Activated T-cell treated with anti-CD3 and anti-CD28 coated beads, Interleukin-2, amount 50 U/mL, for 4 hours (primary cell): Measurements from ENCODE around the gene PHPT1. TPM values are rescaled to one million over a fixed set of nuclear protein-coding genes. Genes with fewer than 3 reads are reported as not detected.

Experiments used
- ATAC-seq, 2 donors: fragments of 200-7000 bp; cut with Tn5 transposase; one replicate each; pipeline ENCODE4 v1.10.0; 2021
- DNase-seq: peaks from one replicate; pipeline ENCODE4 v3.0.0-alpha.2; 2020
- H3K27me3 Mint-ChIP-seq: one replicate; pipeline ENCODE4 v1.8.0; 2021; ENCODE audit warnings: low read depth, mixed read lengths
- H3K36me3 Mint-ChIP-seq: one replicate; pipeline ENCODE4 v1.8.0; 2022; ENCODE audit warnings: mixed read lengths; ENCODE audit not compliant: insufficient read depth
- H3K4me1 Mint-ChIP-seq: one replicate; pipeline ENCODE4 v1.8.0; 2021; ENCODE audit warnings: low read depth, mixed read lengths
- H3K4me3 Mint-ChIP-seq: one replicate; pipeline ENCODE4 v1.8.0; 2021; ENCODE audit warnings: mild to moderate bottlenecking, moderate library complexity, mixed read lengths
- H3K9me3 Mint-ChIP-seq: one replicate; pipeline ENCODE4 v1.8.0; 2021; ENCODE audit warnings: mixed read lengths
- total RNA-seq, 3 donors: library from RNA; stranded (reverse); gene quantifications; one replicate each; pipeline ENCODE4 v1.2.1, GENCODE V29; 2021

The PHPT1 gene
- total RNA-seq, 3 donors from 2014 or later: 112 to 120 (median 119) TPM

DNA sequence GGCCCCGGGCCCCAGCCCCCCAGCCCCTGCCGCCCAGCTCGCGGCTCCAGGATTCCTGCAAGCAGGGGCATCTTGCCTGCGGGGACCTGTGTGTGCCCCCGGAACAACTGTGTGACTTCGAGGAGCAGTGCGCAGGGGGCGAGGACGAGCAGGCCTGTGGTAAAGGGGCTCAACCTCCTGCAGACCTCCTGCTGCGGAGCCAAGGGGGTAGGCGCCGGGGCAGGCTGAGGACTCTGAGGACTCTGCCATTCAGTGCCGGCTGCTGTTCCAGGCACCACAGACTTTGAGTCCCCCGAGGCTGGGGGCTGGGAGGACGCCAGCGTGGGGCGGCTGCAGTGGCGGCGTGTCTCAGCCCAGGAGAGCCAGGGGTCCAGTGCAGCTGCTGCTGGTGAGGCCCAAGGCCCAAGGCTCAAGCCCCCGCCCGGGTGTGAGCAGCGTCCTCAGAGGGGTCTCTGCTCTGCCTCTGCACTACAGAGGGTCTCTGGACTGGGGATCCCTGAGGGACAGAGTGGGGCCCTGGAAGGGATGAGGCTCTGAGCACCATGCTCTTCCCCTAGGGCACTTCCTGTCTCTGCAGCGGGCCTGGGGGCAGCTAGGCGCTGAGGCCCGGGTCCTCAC is 6.4 kb downstream of the PHPT1 start:
- H3K27me3 Mint-ChIP-seq: no peaks in the 10 kb centered on the region
- no peaks in the 10 kb centered on the region for H3K36me3 Mint-ChIP-seq
- H3K9me3 Mint-ChIP-seq: no peaks in the 10 kb centered on the region
- no peak for DNase-seq
- no peak overlapping the region for H3K4me3 Mint-ChIP-seq
- H3K4me1 Mint-ChIP-seq: no peaks in the 10 kb centered on the region
- no peak for ATAC-seq

DNA sequence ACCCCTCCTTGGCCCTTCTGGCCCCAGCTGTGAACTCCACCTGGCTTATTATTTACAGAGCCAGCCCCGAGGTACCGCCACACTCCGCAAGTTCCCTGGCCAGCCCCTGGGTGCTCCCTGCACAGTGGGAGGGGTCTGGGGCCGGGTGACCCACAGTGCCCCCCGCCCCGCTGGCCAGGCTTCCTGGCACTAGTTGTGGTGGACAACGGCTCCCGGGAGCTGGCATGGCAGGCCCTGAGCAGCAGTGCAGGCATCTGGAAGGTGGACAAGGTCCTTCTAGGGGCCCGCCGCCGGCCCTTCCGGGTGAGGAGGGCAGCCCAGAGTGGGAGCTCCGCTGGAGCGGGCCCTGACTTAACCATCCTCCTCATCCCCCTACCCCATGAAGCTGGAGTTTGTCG is 6.9 kb downstream of the PHPT1 start:
- Mint-ChIP-seq H3K4me1 (no peaks in the 10 kb centered on the region), H3K9me3 (no peaks in the 10 kb centered on the region), H3K4me3 (no peak overlapping the region), H3K36me3 (no peaks in the 10 kb centered on the region), H3K27me3 (no peaks in the 10 kb centered on the region)
- DNase-seq (no peak), ATAC-seq (no peak)

DNA sequence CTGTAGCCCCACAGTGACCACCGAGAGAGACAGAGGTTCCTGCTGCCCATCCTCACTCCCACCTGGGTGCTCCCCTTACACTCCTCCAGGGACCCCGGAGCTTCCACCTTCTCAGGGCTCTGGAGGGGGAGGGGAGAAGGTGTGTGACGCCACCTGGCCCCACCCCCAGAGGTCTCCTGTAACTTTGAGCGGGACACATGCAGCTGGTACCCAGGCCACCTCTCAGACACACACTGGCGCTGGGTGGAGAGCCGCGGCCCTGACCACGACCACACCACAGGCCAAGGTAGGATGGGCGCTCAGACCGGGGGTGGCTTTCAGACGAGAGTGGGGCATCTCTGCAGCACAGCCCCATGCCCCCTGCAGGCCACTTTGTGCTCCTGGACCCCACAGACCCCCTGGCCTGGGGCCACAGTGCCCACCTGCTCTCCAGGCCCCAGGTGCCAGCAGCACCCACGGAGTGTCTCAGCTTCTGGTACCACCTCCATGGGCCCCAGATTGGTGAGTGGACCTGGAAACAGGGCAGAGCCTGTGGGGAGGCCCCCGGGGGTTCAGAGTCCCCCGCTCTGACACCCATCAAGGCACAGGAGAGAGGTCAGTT is 7.4 kb downstream of the PHPT1 start:
- no peaks in the 10 kb centered on the region for H3K4me1 Mint-ChIP-seq
- no peaks in the 10 kb centered on the region for H3K27me3 Mint-ChIP-seq
- DNase-seq (no peak), ATAC-seq (no peak)
- no peak overlapping the region for H3K4me3 Mint-ChIP-seq
- H3K9me3 Mint-ChIP-seq: no peaks in the 10 kb centered on the region
- no peaks in the 10 kb centered on the region for H3K36me3 Mint-ChIP-seq

DNA sequence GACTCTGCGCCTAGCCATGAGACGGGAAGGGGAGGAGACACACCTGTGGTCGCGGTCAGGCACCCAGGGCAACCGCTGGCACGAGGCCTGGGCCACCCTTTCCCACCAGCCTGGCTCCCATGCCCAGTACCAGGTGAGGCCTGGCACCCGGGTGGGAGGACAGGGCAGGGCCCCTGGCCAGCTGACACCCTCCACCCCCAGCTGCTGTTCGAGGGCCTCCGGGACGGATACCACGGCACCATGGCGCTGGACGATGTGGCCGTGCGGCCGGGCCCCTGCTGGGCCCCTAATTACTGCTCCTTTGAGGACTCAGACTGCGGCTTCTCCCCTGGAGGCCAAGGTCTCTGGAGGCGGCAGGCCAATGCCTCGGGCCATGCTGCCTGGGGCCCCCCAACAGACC is 8.0 kb downstream of the PHPT1 start:
- Mint-ChIP-seq H3K27me3 (no peaks in the 10 kb centered on the region), H3K4me3 (no peak overlapping the region), H3K36me3 (no peaks in the 10 kb centered on the region), H3K9me3 (no peaks in the 10 kb centered on the region), H3K4me1 (no peaks in the 10 kb centered on the region)
- ATAC-seq (no peak), DNase-seq (no peak)

DNA sequence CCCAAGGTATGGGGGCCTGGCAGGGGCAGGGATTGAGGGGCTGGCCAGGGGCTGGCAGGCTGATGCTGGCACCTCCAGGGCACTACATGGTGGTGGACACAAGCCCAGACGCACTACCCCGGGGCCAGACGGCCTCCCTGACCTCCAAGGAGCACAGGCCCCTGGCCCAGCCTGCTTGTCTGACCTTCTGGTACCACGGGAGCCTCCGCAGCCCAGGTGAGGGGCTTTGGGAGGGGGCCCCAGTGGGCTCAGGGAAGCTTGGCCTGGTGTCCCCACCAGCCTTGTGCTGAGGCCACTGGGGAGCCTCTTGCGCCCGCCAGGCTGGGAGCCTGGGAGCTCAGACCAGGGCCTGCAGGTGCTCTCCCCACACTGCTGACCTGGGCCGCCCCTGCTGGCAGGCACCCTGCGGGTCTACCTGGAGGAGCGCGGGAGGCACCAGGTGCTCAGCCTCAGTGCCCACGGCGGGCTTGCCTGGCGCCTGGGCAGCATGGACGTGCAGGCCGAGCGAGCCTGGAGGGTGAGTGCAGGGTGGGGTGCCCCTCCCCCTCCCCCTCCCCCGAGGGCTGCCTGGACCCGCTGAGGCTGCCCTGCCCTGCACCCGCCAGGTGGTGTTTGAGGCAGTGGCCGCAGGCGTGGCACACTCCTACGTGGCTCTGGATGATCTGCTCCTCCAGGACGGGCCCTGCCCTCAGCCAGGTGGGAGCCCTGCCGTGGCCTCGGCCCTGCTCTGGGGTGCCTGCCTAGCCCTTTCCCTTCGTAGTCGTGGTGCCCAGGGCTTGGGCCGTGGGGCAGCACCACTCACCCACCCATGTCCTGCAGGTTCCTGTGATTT is 8.6 kb downstream of the PHPT1 start:
- H3K9me3 Mint-ChIP-seq: no peaks in the 10 kb centered on the region
- no peak overlapping the region for H3K4me3 Mint-ChIP-seq
- H3K36me3 Mint-ChIP-seq: peaks cover 1% of the 10 kb centered on the region
- H3K27me3 Mint-ChIP-seq: no peaks in the 10 kb centered on the region
- no peak for DNase-seq
- no peaks in the 10 kb centered on the region for H3K4me1 Mint-ChIP-seq
- ATAC-seq: no peak

DNA sequence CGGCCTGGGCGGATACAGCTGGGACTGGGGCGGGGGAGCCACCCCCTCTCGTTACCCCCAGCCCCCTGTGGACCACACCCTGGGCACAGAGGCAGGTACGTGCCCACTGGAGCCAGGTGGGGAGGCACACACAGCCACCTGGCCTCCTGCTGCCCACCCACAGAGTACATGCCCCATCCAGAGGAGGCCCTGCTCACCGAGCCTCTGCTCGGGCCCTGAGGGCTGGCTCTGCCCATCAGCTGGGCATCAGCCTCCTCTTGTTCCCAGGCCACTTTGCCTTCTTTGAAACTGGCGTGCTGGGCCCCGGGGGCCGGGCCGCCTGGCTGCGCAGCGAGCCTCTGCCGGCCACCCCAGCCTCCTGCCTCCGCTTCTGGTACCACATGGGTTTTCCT is 9.2 kb downstream of the PHPT1 start:
- H3K36me3 Mint-ChIP-seq: peaks cover 3% of the 10 kb centered on the region
- H3K9me3 Mint-ChIP-seq: no peaks in the 10 kb centered on the region
- H3K4me3 Mint-ChIP-seq: no peak overlapping the region
- no peaks in the 10 kb centered on the region for H3K27me3 Mint-ChIP-seq
- H3K4me1 Mint-ChIP-seq: no peaks in the 10 kb centered on the region
- DNase-seq (no peak), ATAC-seq (no peak)

DNA sequence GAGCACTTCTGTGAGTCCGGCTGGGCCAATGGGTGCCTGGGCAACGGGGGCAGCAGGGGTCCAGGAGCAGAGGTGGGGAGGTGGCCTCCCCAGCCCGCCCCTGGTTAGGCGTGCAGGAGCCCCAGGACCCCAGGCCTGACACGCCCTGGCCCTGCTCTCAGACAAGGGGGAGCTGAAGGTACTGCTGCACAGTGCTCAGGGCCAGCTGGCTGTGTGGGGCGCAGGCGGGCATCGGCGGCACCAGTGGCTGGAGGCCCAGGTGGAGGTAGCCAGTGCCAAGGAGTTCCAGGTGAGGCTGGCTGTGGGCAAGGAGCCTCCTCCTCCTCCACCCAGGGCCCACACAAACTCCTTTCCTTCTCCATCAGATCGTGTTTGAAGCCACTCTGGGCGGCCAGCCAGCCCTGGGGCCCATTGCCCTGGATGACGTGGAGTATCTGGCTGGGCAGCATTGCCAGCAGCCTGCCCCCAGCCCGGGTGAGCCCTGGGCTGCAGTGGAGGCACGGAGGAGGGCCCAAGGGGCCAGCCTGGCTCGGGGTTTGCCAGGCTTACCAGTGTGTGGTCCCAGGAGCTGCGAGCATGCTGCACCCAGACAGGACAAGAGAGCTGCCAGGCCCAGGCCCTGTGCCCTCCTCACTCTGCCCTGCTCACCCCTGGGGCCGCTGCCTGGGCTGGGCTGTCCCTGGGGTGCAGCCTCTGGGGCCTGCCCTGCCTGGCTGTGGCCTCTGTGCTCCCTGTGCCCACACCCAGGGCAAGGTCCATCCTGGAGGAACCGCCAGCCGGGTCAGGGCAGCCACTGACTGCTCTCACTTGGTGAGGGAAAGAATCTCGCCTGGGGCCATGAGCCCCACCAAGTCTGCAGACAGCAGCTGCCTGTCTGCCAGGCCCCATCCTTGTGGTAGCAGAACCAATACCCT is 9.9 kb downstream of the PHPT1 start:
- Mint-ChIP-seq H3K4me3 (no peak overlapping the region), H3K36me3 (peaks cover 6% of the 10 kb centered on the region), H3K27me3 (no peaks in the 10 kb centered on the region), H3K4me1 (peaks cover 5% of the 10 kb centered on the region), H3K9me3 (no peaks in the 10 kb centered on the region)
- ATAC-seq (no peak), DNase-seq (no peak)

DNA sequence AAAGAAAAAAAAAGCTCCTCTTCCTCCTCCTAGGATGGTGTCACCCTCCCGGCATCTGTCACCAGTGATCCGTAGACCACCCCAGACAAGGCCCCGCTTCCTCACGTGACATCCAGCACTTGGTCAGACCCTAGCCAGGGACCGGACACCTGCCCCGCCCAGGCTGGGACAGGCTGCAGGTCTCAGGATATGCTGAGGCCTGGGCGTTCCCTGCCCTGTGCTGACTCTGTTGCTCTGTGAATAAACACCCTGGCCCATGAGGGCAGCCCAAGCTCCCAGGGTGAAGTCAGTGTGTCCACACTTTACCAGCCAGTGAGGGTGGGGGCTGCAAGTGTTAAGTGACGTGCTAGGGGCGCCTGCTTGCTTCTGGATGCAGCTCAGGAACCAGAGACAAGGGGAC is 11.3 kb downstream of the PHPT1 start:
- Mint-ChIP-seq H3K4me3 (no peak overlapping the region), H3K27me3 (no peaks in the 10 kb centered on the region), H3K9me3 (no peaks in the 10 kb centered on the region), H3K36me3 (peaks cover 6% of the 10 kb centered on the region), H3K4me1 (peaks cover 12% of the 10 kb centered on the region)
- no peak for ATAC-seq
- no peak for DNase-seq

DNA sequence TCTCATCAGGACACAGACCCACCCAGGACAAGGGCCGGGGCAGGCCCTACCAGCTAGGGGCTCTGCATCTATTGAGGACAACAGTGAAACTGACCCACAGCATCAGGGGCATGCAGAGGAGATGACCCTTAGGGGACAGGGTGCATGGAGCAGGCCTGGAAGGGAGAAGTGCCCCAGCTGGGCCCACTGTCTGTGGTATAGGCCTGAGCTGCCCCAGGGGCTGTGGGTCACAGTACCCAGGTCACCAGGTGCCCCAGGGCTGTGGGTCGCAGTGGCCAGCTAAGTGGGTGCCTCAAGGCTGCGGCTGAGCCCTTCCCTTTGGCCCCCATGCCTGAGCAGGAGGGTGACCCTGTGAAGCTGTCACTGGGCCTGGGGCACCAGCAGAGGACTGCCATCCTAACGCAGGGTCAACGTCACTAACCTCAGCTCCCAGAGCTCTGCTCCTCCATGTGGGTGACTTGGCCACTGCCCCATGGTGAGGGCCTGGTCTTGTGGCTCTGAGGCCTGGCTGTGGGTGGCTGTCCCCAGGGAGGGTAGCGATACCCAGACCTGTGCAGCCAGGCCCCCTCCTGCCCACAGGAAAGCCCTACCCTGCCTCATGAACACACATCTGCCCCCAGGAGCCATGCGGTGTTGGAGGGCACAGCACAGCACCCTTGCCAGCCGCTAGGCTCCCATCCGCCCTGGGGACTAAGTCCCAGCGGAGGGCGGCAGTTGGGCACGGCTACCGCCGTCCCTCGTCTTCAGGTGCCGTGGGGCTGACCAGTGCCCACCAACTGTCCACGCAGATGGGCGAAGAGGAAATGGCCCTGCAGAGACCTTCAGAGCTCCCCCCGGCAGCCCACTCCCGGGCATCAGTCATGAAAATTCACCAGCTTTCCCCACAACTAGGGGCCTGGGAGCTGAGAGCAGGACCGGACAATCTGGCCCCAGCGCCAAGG is 12.0 kb downstream of the PHPT1 start:
- DNase-seq: no peak
- H3K27me3 Mint-ChIP-seq: no peaks in the 10 kb centered on the region
- ATAC-seq: no peak
- no peak overlapping the region for H3K4me3 Mint-ChIP-seq
- H3K36me3 Mint-ChIP-seq: peaks cover 6% of the 10 kb centered on the region
- H3K9me3 Mint-ChIP-seq: no peaks in the 10 kb centered on the region
- H3K4me1 Mint-ChIP-seq: peaks cover 12% of the 10 kb centered on the region

DNA sequence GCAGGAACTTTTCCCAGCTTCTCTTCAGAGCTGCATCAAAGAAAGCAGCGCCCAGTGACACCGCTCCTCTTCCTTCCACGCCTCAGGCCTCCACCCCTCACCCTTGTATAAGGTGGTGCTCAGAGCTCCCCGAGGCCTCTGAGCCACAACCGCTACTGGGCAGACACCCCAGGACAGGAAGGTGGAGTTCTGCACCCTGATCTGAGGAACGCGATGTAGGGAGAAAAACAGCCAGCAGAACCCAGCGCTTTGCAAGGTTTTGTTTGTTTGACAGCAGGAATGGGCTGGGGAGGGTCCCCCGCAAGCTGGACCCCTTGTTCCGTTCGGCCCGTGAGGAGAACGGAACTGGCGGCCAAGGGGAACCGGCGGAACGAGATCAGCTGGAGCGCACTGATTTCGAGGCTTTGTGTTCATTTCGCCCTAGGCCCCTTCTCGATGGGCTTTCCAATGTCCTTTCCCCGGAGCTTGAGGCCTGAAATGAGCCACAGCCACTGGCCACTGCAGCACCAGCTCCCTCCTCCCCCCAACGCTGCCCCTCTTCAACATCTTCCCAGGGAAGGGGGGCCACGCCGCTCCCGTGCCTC is 12.8 kb downstream of the PHPT1 start:
- Mint-ChIP-seq H3K9me3 (no peaks in the 10 kb centered on the region), H3K27me3 (no peaks in the 10 kb centered on the region), H3K4me1 (peaks cover 12% of the 10 kb centered on the region), H3K36me3 (peaks cover 6% of the 10 kb centered on the region), H3K4me3 (no peak overlapping the region)
- ATAC-seq: no peak
- no peak for DNase-seq

DNA sequence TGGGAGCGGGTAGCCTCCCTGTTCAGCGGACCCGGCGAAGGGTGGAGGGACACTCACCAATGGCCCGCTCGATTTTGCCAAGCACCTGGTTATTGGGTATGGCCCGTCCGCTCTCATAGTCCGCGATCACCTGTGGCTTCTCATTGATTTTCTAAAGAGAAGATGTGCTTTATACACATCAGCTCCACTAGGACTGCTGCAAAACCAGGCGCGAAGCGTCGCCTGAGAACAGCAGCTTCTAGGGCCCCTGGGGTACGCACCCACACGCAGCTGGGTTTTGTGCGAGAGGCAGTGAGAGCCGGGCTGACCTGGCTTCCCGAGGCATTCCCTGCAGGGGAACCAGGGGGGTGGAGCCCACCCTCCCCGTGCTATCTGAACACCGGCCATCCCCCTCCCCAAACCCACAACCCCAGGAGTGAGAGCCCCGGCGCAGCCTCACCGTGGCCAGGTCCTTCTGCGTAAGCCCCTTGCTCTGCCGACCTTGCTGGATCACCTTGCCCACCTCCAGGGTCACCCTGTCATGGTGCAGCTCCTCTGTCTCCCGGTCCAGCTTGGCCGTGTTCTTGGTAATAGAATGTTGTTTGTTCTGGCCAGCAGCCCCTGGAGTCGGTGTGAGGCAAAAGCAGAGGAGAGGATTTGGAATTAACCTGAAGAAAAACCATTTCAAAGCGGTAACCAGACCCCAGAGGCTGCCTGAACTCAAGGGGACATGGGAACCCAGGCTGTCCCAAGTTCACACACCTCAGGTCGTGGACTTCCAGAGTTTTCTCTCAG is 13.8 kb downstream of the PHPT1 start:
- Mint-ChIP-seq H3K36me3 (peaks cover 6% of the 10 kb centered on the region), H3K9me3 (no peaks in the 10 kb centered on the region), H3K27me3 (no peaks in the 10 kb centered on the region), H3K4me1 (peaks cover 12% of the 10 kb centered on the region), H3K4me3 (no peak overlapping the region)
- no peak for DNase-seq
- ATAC-seq: no peak

DNA sequence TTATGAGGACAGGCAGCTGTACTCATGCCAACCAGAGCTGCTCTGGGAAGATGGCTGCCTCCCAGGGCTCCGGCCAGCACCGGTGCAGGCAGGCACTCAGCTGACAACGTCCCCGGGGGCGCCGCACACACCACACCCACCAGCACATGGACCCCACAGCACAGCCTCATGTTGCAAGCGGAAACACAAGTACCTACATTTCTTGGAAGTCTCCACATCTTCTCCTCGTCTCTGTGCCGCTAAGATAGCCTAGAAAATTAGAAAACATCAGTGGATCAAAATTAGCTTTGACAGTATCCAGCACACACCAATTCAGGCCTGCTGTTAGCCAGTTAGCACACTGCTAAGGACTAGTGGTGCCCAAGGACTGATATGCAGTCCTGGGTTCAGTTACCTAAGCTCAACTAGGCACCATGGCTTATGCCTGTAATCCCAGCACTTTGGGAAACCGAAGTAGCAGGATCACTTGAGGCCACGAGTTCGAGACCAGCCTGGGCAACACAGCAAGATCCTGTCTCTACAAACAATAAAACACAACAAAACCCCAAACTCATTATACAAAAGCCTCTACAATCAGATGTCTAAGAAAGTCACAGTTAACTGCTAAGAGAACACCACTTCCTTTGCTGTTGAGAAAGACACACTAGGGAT is 14.5 kb downstream of the PHPT1 start:
- H3K4me3 Mint-ChIP-seq: no peak overlapping the region
- no peak for ATAC-seq

More for the DNA sequence above, 14.5 kb downstream of the PHPT1 start:
- Mint-ChIP-seq H3K4me1 (peaks cover 12% of the 10 kb centered on the region), H3K27me3 (no peaks in the 10 kb centered on the region), H3K9me3 (no peaks in the 10 kb centered on the region), H3K36me3 (peaks cover 6% of the 10 kb centered on the region)
- DNase-seq: no peak
